GM04503 (cell line): ENCODE results near the gene PPARGC1A.

Experiments
- DNase-seq: peaks from one replicate; pipeline ENCODE4 v3.0.0-alpha.2; 2012; ENCODE audit warnings: low read depth

PPARGC1A gene

GRCh38 chr4:23906839-23907238 lies 17.0 kb upstream of the PPARGC1A start:
- no peak for DNase-seq

- no peak for DNase-seq
Measured at GRCh38 chr4:23904639-23905071, 14.8 kb upstream of the PPARGC1A start.

GRCh38 chr4:23903859-23904438 lies 14.1 kb upstream of the PPARGC1A start:
- no peak for DNase-seq

- no peak for DNase-seq
Measured at GRCh38 chr4:23902222-23902804, 12.5 kb upstream of the PPARGC1A start.

- no peak for DNase-seq
Measured at GRCh38 chr4:23900636-23901035, 10.8 kb upstream of the PPARGC1A start.

- no peak for DNase-seq
Measured at GRCh38 chr4:23899565-23899964, 9.7 kb upstream of the PPARGC1A start.

GRCh38 chr4:23897564-23898109 lies 7.8 kb upstream of the PPARGC1A start:
- DNase-seq, result no peak

GRCh38 chr4:23894021-23894420 lies 4.2 kb upstream of the PPARGC1A start:
- DNase-seq, result no peak

GRCh38 chr4:23891064-23891421 lies 1.2 kb upstream of the PPARGC1A start:
- no peak for DNase-seq

GRCh38 chr4:23890369-23891063 lies 669 bp upstream of the PPARGC1A start:
- no peak for DNase-seq

- DNase-seq, result no peak
Measured at GRCh38 chr4:23889391-23889790, 456 bp downstream of the PPARGC1A start.

- DNase-seq, result peak; percentile 13
Measured at GRCh38 chr4:23888421-23889319, 1.2 kb downstream of the PPARGC1A start.

- no peak for DNase-seq
Measured at GRCh38 chr4:23887989-23888388, 1.9 kb downstream of the PPARGC1A start.

- DNase-seq, result no peak
Measured at GRCh38 chr4:23887173-23887572, 2.7 kb downstream of the PPARGC1A start.

- DNase-seq, result no peak
Measured at GRCh38 chr4:23885943-23886590, 3.8 kb downstream of the PPARGC1A start.

GRCh38 chr4:23884741-23885140 lies 5.1 kb downstream of the PPARGC1A start:
- DNase-seq, result no peak

- no peak for DNase-seq
Measured at GRCh38 chr4:23884261-23884660, 5.6 kb downstream of the PPARGC1A start.

GRCh38 chr4:23882976-23883531 lies 6.8 kb downstream of the PPARGC1A start:
- DNase-seq, result no peak

- no peak for DNase-seq
Measured at GRCh38 chr4:23881674-23882337, 8.0 kb downstream of the PPARGC1A start.

- DNase-seq, result no peak
Measured at GRCh38 chr4:23881052-23881501, 8.8 kb downstream of the PPARGC1A start.
